Mesothelial cell of epicardium (in vitro differentiated cells): ENCODE data around the gene TECPR2. TPM values are rescaled to one million over a fixed set of nuclear protein-coding genes. Genes with fewer than 3 reads are reported as not detected.

Experiments
- DNase-seq, 2 experiments: peaks; one replicate each; pipeline ENCODE4 v3.0.0; 2021; ENCODE audit warnings: low spot score in 2 of 2; ENCODE audit not compliant: unreplicated experiment in 2 of 2
- H3K27ac Mint-ChIP-seq: 2 replicates; pipeline ENCODE4 v1.8.0; 2021; ENCODE audit warnings: mixed read lengths
- H3K27me3 Mint-ChIP-seq: 2 replicates; pipeline ENCODE4 v1.8.0; 2021; ENCODE audit warnings: low read depth, mixed read lengths
- H3K36me3 Mint-ChIP-seq: 2 replicates; pipeline ENCODE4 v1.8.0; 2021; ENCODE audit warnings: mixed read lengths
- H3K4me1 Mint-ChIP-seq: 2 replicates; pipeline ENCODE4 v1.8.0; 2021; ENCODE audit warnings: mixed read lengths
- H3K4me3 Mint-ChIP-seq: 2 replicates; pipeline ENCODE4 v1.8.0; 2021; ENCODE audit warnings: mild to moderate bottlenecking, moderate library complexity, mixed read lengths
- H3K9me3 Mint-ChIP-seq: 2 replicates; pipeline ENCODE4 v1.8.0; 2021; ENCODE audit warnings: mixed read lengths
- CTCF ChIP-seq: fragments of 200-600 bp; sonication (generic); IDR thresholded peaks from one replicate; pipeline ENCODE4 v1.5.0; 2021; ENCODE audit warnings: antibody characterized with exemption; ENCODE audit not compliant: unreplicated experiment
- total RNA-seq: library from RNA; stranded (reverse); gene quantifications from 3 replicates; pipeline ENCODE4 v1.2.1, GENCODE V29; 2021

The TECPR2 gene
- total RNA-seq, 1 donor from 2014 or later, result 30.0 TPM

DNA sequence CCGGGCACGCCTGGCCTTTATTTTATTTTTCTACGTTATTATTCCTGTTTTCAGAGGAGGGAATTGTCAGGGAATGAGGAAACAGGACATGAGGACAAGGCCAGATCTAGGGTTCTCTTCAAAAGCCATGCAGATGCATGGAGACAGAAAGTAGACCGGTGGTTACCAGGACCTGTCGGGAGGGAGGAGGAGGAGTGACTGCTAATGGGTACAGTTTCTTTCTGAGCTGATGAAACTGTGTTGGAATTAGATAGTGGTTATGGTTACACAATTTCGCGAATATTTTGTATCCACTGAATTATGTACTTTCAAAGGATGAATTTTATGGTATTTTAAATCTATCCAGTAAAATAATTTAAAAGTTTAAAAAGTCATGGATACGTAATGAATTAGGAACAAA, 31.9 kb upstream of the TECPR2 start:
- no peak for TF ChIP-seq CTCF
- DNase-seq, result no peak
- H3K4me1 Mint-ChIP-seq, result no peaks in the 10 kb centered on the region
- H3K9me3 Mint-ChIP-seq, result no peaks in the 10 kb centered on the region
- H3K4me3 Mint-ChIP-seq, result no peak overlapping the region
- H3K27ac Mint-ChIP-seq, result no peak overlapping the region
- H3K36me3 Mint-ChIP-seq, result peaks cover 14% of the 10 kb centered on the region
- no peaks in the 10 kb centered on the region for H3K27me3 Mint-ChIP-seq

DNA sequence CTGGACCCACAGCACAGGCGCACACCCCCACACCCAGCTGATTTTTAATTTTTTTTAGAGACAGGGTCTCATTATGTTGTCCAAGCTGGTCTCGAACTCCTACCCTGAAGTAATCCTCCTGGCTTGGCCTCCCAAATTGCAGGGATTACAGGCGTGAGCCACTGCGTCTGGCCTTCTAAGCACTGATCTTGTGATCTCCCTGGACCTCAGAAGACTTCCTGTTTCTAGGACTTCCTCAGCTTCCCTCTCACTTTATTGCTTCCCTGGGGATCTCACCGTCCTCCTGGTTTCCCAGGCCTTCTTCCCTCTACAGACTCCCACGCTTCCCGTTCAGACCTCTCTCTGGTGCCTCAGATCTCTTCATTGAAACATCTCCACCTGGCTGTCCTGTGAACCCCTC, 29.4 kb upstream of the TECPR2 start:
- Mint-ChIP-seq H3K27ac (no peak overlapping the region), H3K4me3 (no peak overlapping the region)

DNA sequence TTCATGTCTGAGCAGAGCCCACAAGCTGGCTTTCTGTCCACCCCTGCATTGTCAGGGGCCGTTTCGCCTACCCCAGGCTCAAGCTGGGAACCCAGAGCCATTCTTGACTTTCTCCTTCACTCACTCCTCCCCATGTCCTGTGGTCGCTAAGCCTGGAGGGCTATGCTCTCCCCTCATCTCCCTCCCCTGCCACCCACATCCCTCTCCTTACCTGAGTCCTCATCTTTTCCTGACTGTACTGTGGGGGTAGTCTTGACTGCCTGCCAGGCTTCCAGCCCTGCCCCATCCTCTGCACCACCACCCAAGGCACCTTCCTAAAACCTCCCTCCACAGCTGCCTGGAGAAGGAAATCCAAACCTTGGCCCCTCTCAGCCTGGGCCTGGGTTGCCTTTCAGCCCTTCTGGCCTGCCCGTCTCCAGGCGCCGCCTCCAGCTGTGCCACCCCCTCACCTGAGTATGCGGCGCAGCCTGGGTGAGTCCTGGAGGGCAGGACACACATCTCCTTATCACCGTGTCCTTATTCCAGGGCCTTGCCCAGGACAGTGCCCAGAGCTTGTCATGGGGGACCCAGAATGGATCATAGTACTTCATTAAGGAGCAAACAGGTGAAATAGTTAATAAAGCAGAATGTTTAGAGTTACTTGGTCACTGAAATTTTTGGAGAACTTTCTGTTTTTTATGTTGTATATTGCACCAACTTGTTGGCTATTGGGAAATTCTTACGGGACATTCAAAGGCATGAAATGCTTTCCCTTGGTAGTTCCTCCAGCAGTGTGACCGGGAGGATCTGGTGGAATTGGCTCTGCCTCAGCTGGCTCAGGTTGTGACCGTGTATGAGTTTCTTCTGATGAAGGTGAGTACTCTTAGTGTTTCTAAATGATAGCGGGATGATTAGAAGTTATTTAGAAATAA, 28.7 kb upstream of the TECPR2 start:
- H3K4me3 Mint-ChIP-seq, result no peak overlapping the region
- no peaks in the 10 kb centered on the region for H3K9me3 Mint-ChIP-seq
- DNase-seq, result no peak
- peaks cover 31% of the 10 kb centered on the region for H3K36me3 Mint-ChIP-seq
- H3K27me3 Mint-ChIP-seq, result no peaks in the 10 kb centered on the region
- H3K4me1 Mint-ChIP-seq, result no peaks in the 10 kb centered on the region
- no peak for TF ChIP-seq CTCF
- no peak overlapping the region for H3K27ac Mint-ChIP-seq

More for the DNA sequence above, 29.4 kb upstream of the TECPR2 start:
- H3K36me3 Mint-ChIP-seq, result peaks cover 27% of the 10 kb centered on the region
- no peak for DNase-seq
- no peaks in the 10 kb centered on the region for H3K4me1 Mint-ChIP-seq
- no peaks in the 10 kb centered on the region for H3K27me3 Mint-ChIP-seq
- no peak for TF ChIP-seq CTCF
- H3K9me3 Mint-ChIP-seq, result no peaks in the 10 kb centered on the region

GRCh38 chr14:102335163-102335562, 27.6 kb upstream of the TECPR2 start:
- Mint-ChIP-seq H3K36me3 (peaks cover 31% of the 10 kb centered on the region), H3K4me3 (no peak overlapping the region), H3K4me1 (no peaks in the 10 kb centered on the region)

GRCh38 chr14:102338724-102339123, 24.0 kb upstream of the TECPR2 start:
- TF ChIP-seq CTCF, result no peak
- H3K27me3 Mint-ChIP-seq, result no peaks in the 10 kb centered on the region
- H3K27ac Mint-ChIP-seq, result no peak overlapping the region
- no peaks in the 10 kb centered on the region for H3K4me1 Mint-ChIP-seq
- no peaks in the 10 kb centered on the region for H3K9me3 Mint-ChIP-seq
- no peak for DNase-seq
- H3K36me3 Mint-ChIP-seq, result peaks cover 35% of the 10 kb centered on the region
- no peak overlapping the region for H3K4me3 Mint-ChIP-seq

More at GRCh38 chr14:102335163-102335562, 27.6 kb upstream of the TECPR2 start:
- Mint-ChIP-seq H3K9me3 (no peaks in the 10 kb centered on the region), H3K27me3 (no peaks in the 10 kb centered on the region), H3K27ac (no peak overlapping the region)
- no peak for TF ChIP-seq CTCF
- DNase-seq, result no peak
